PC-9 (cell line): ENCODE measurements around the gene RNF220.

Experiments
- EZH2 ChIP-seq: fragments of 200-600 bp; sonication (generic); IDR thresholded peaks from 2 replicates; pipeline ENCODE4 v1.8.0; 2017; ENCODE audit warnings: antibody characterized with exemption, low read depth
- TF ChIP-seq, protein P1 (sequence below): fragments of 200-600 bp; sonication (generic); conservative IDR thresholded peaks from 2 replicates; pipeline ENCODE4 v1.6.1; 2017; ENCODE audit warnings: mixed run types, antibody characterized with exemption, mild to moderate bottlenecking, moderate library complexity

DNA sequence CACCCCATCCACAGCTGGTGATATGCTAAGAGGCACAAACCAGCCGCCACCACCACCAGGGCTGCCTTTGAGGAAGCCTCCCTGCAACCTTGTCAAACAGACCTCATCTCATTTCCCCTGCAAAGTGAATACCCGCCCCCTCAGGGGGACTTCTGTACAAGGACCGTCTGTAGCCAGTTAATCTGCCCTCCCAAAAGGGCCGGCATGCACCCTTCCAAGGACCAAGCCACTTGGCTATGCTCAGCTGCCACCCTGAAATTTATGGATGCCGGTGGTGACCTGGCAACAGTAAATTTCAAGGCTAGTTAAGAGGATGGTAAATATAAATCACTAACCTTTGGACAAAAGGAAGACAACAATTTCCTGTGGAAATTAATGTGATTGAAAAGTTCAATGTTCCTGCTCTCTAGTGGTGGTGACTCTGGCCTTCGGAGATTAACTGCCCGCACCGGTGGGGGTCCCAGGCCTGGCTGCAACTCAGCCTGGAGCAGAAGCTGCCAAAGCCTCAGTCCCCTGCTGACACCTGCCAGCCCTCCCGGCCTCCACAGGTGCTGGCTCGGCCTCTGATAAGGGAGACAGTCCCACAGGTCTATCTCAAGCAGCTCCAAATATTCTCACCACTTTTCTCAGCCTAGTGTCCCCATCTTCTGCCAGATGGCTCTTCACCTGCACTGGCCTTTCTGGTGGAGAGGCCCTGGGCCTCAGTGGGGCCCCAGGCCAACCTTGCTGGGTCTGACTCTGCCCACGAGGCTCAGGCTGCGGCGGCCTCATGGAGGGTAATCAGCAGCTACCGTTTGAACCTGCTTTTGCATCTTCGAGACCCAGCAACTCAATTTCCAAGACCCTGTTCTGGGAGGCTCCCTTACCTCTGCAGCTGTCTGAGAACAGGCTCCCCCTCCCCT is 257.0 kb downstream of the RNF220 start:
- TF ChIP-seq, protein P1, sequence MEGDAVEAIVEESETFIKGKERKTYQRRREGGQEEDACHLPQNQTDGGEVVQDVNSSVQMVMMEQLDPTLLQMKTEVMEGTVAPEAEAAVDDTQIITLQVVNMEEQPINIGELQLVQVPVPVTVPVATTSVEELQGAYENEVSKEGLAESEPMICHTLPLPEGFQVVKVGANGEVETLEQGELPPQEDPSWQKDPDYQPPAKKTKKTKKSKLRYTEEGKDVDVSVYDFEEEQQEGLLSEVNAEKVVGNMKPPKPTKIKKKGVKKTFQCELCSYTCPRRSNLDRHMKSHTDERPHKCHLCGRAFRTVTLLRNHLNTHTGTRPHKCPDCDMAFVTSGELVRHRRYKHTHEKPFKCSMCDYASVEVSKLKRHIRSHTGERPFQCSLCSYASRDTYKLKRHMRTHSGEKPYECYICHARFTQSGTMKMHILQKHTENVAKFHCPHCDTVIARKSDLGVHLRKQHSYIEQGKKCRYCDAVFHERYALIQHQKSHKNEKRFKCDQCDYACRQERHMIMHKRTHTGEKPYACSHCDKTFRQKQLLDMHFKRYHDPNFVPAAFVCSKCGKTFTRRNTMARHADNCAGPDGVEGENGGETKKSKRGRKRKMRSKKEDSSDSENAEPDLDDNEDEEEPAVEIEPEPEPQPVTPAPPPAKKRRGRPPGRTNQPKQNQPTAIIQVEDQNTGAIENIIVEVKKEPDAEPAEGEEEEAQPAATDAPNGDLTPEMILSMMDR = no peak
- no peak for TF ChIP-seq EZH2
